HFFc6 (cell line): ENCODE data around the gene LAMC3. TPM values are rescaled to one million over a fixed set of nuclear protein-coding genes. Genes with fewer than 3 reads are reported as not detected.

ENCODE experiments used
- DNase-seq: peaks from one replicate; pipeline ENCODE4 v3.0.0-alpha.2; 2018
- H3K27ac Mint-ChIP-seq: 2 replicates; pipeline ENCODE4 v1.8.0; 2020; ENCODE audit warnings: mild to moderate bottlenecking, mixed read lengths
- H3K27me3 Mint-ChIP-seq: 2 replicates; pipeline ENCODE4 v1.8.0; 2021; ENCODE audit warnings: mild to moderate bottlenecking, moderate library complexity, mixed read lengths; ENCODE audit not compliant: insufficient read depth
- H3K36me3 Mint-ChIP-seq: 2 replicates; pipeline ENCODE4 v1.8.0; 2021; ENCODE audit warnings: low read depth, mixed read lengths
- H3K4me1 Mint-ChIP-seq: 2 replicates; pipeline ENCODE4 v1.8.0; 2020; ENCODE audit warnings: low read depth, mixed read lengths
- H3K4me3 Mint-ChIP-seq: 2 replicates; pipeline ENCODE4 v1.8.0; 2020; ENCODE audit warnings: mild to moderate bottlenecking, moderate library complexity, mixed read lengths
- H3K9me3 Mint-ChIP-seq: 2 replicates; pipeline ENCODE4 v1.8.0; 2020; ENCODE audit warnings: mild to moderate bottlenecking, mixed read lengths
- CTCF ChIP-seq: fragments of 200-600 bp; sonication (generic); IDR thresholded peaks from 2 replicates; pipeline ENCODE4 v1.5.0; 2021; ENCODE audit warnings: antibody characterized with exemption, mild to moderate bottlenecking
- total RNA-seq, 6 experiments: library from RNA; stranded (reverse); fragmentation: NEBNext Ultra II Directional; extraction: Animal tissue kit (Norgen Biotek cat#: 25700); gene quantifications; 2 replicates in 1 of 6; 3 replicates in 5 of 6; pipeline ENCODE4 v1.2.3, GENCODE V29; 2021

The LAMC3 gene
- total RNA-seq, 6 experiments from 2014 or later, result not detected

GRCh38 chr9:130970855-130971254 lies 38.1 kb upstream of the LAMC3 start:
- Mint-ChIP-seq H3K4me1 (no peaks in the 10 kb centered on the region), H3K4me3 (no peak overlapping the region), H3K9me3 (no peaks in the 10 kb centered on the region), H3K27me3 (peaks cover 36% of the 10 kb centered on the region), H3K27ac (no peak overlapping the region), H3K36me3 (no peaks in the 10 kb centered on the region)
- TF ChIP-seq CTCF, result no peak
- no peak for DNase-seq

- Mint-ChIP-seq H3K9me3 (no peaks in the 10 kb centered on the region), H3K27me3 (peaks cover 35% of the 10 kb centered on the region), H3K27ac (no peak overlapping the region), H3K4me1 (no peaks in the 10 kb centered on the region), H3K4me3 (no peak overlapping the region), H3K36me3 (no peaks in the 10 kb centered on the region)
- no peak for TF ChIP-seq CTCF
- DNase-seq, result no peak
These were observed 37.6 kb upstream of the LAMC3 start for GRCh38 chr9:130971294-130971849.

GRCh38 chr9:130972277-130972956 lies 36.6 kb upstream of the LAMC3 start:
- no peaks in the 10 kb centered on the region for H3K4me1 Mint-ChIP-seq
- H3K36me3 Mint-ChIP-seq, result no peaks in the 10 kb centered on the region
- no peaks in the 10 kb centered on the region for H3K9me3 Mint-ChIP-seq
- DNase-seq, result no peak
- H3K4me3 Mint-ChIP-seq, result no peak overlapping the region
- peaks cover 31% of the 10 kb centered on the region for H3K27me3 Mint-ChIP-seq
- H3K27ac Mint-ChIP-seq, result no peak overlapping the region
- no peak for TF ChIP-seq CTCF

- no peak for DNase-seq
- no peak overlapping the region for H3K4me3 Mint-ChIP-seq
- no peak for TF ChIP-seq CTCF
- H3K4me1 Mint-ChIP-seq, result no peaks in the 10 kb centered on the region
- no peaks in the 10 kb centered on the region for H3K36me3 Mint-ChIP-seq
- H3K27me3 Mint-ChIP-seq, result peaks cover 32% of the 10 kb centered on the region
- H3K27ac Mint-ChIP-seq, result no peak overlapping the region
- no peaks in the 10 kb centered on the region for H3K9me3 Mint-ChIP-seq
These were observed 35.9 kb upstream of the LAMC3 start for GRCh38 chr9:130972957-130973685.

GRCh38 chr9:130973686-130974281 lies 35.2 kb upstream of the LAMC3 start:
- H3K4me1 Mint-ChIP-seq, result no peaks in the 10 kb centered on the region
- no peak for DNase-seq
- H3K9me3 Mint-ChIP-seq, result no peaks in the 10 kb centered on the region
- no peak for TF ChIP-seq CTCF
- peaks cover 31% of the 10 kb centered on the region for H3K27me3 Mint-ChIP-seq
- H3K36me3 Mint-ChIP-seq, result no peaks in the 10 kb centered on the region
- no peak overlapping the region for H3K4me3 Mint-ChIP-seq
- H3K27ac Mint-ChIP-seq, result no peak overlapping the region
